ENCODE measurements around the gene AFTPH. TPM values are rescaled to one million over a fixed set of nuclear protein-coding genes. Genes with fewer than 3 reads are reported as not detected.

AFTPH gene
- total and polyA plus RNA-seq, 9 of the 15 experiments (the other 6 are each of a cell fraction or from before 2014, with no cell fraction given) = 8.0 to 26.2 (median 13.8) TPM

DNA sequence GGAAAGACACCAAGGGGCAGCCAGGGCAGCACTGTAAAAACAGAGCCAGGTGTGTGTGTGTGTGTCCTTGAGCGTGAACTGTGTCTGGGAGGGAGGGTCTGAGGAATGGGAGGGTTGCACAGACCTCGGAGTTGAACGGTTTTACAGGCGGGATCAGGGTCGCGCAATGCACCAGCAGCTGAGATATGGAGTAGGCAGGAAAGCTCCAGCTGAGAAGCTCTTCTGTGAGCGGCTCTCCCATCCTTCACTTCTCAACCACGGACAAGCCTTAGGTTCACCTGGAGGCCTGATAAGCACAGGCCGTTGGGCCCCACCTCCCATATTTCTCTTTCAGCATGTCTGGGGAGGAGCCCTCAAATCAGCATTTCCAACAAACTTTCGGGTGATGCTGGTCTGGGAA lies 117.5 kb downstream of the AFTPH start (continued):
- TF ChIP-seq MECOM (CRISPR knock-in tag; IDR thresholded peaks at IDR 0.05) (no peak), ZNF384 (IDR thresholded peaks at IDR 0.05; ENCODE audit: low read depth, low read length) (no peak), EGR1 (conservative IDR thresholded peaks at IDR 0.05) (no peak), SMAD4 (CRISPR knock-in tag; conservative IDR thresholded peaks at IDR 0.05) (no peak), ZNF589 (CRISPR knock-in tag; IDR thresholded peaks at IDR 0.05; ENCODE audit: low read depth) (no peak), MAZ (CRISPR knock-in tag; conservative IDR thresholded peaks at IDR 0.05 in 1 of 2, IDR thresholded peaks at IDR 0.05 in 1 of 2) (no peak), SREBF1 (IDR thresholded peaks at IDR 0.05; ENCODE audit: borderline replicate concordance, low read depth, low read length) (no peak), POLR2H (tag; IDR thresholded peaks at IDR 0.05; ENCODE audit: low read depth) (no peak), STAT6 (CRISPR knock-in tag; IDR thresholded peaks at IDR 0.05) (no peak), HNRNPL (IDR thresholded peaks at IDR 0.05; ENCODE audit: low read depth, low read length) (no peak), TAL1 (IDR thresholded peaks at IDR 0.05) (no peak), NFE2 (IDR thresholded peaks at IDR 0.05; ENCODE audit: low read depth) (no peak), FOXP1 (CRISPR knock-in tag; IDR thresholded peaks at IDR 0.05) (no peak), SIN3B (IDR thresholded peaks at IDR 0.05; ENCODE audit: low read depth) (no peak), SMAD3 (CRISPR knock-in tag; conservative IDR thresholded peaks at IDR 0.05) (no peak), PTTG1 (tag; IDR thresholded peaks at IDR 0.05; ENCODE audit: low read depth) (no peak), SRSF9 (IDR thresholded peaks at IDR 0.05; ENCODE audit: borderline replicate concordance, low read depth, low read length) (no peak), CXXC5 (CRISPR knock-in tag; IDR thresholded peaks at IDR 0.05) (peak; percentile 47; the same call in 1 of the 2 replicates), ZBTB7A (IDR thresholded peaks at IDR 0.05; ENCODE audit: borderline replicate concordance, control insufficient read depth, low read depth, low read length) (no peak; the same call in 1 of the 2 replicates), ZSCAN32 (CRISPR knock-in tag; IDR thresholded peaks at IDR 0.05) (no peak), CEBPB (tag; IDR thresholded peaks at IDR 0.05) (no peak)
- TF ChIP-seq, protein P1, sequence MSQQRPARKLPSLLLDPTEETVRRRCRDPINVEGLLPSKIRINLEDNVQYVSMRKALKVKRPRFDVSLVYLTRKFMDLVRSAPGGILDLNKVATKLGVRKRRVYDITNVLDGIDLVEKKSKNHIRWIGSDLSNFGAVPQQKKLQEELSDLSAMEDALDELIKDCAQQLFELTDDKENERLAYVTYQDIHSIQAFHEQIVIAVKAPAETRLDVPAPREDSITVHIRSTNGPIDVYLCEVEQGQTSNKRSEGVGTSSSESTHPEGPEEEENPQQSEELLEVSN (IDR thresholded peaks at IDR 0.05; ENCODE audit: borderline replicate concordance in 1 of 2, extremely low read depth in 1 of 2, insufficient read depth in 1 of 2, insufficient read length in 1 of 2, low read depth in 1 of 2, low read length in 1 of 2, poor library complexity in 1 of 2, severe bottlenecking in 1 of 2) = no peak
- TF ChIP-seq, protein P2, sequence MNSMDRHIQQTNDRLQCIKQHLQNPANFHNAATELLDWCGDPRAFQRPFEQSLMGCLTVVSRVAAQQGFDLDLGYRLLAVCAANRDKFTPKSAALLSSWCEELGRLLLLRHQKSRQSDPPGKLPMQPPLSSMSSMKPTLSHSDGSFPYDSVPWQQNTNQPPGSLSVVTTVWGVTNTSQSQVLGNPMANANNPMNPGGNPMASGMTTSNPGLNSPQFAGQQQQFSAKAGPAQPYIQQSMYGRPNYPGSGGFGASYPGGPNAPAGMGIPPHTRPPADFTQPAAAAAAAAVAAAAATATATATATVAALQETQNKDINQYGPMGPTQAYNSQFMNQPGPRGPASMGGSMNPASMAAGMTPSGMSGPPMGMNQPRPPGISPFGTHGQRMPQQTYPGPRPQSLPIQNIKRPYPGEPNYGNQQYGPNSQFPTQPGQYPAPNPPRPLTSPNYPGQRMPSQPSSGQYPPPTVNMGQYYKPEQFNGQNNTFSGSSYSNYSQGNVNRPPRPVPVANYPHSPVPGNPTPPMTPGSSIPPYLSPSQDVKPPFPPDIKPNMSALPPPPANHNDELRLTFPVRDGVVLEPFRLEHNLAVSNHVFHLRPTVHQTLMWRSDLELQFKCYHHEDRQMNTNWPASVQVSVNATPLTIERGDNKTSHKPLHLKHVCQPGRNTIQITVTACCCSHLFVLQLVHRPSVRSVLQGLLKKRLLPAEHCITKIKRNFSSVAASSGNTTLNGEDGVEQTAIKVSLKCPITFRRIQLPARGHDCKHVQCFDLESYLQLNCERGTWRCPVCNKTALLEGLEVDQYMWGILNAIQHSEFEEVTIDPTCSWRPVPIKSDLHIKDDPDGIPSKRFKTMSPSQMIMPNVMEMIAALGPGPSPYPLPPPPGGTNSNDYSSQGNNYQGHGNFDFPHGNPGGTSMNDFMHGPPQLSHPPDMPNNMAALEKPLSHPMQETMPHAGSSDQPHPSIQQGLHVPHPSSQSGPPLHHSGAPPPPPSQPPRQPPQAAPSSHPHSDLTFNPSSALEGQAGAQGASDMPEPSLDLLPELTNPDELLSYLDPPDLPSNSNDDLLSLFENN (IDR thresholded peaks at IDR 0.05; ENCODE audit: low read depth in 2 of 2, low read length in 2 of 2) = no peak

All from K562 (cell line).